AG10803 (cell line): ENCODE data around the gene ASB2.

Experiments
- DNase-seq: peaks from one replicate; pipeline ENCODE4 v3.0.0; 2010; ENCODE audit warnings: low read depth
- H3K4me3 ChIP-seq: 2 replicates; pipeline ENCODE4 v1.5.1; 2011; ENCODE audit warnings: mild to moderate bottlenecking, low read length, control low read depth
- CTCF ChIP-seq: conservative IDR thresholded peaks from 2 replicates; pipeline ENCODE4 v1.5.1; 2011; ENCODE audit warnings: mild to moderate bottlenecking, low read length, control low read depth, inconsistent platforms

ASB2 gene

GRCh38 chr14:93996130-93996695 is 19.8 kb upstream of the ASB2 start:
- no peak for TF ChIP-seq CTCF
- H3K4me3 ChIP-seq, result no peak overlapping the region
- DNase-seq, result no peak

GRCh38 chr14:93994919-93995682 is 18.7 kb upstream of the ASB2 start:
- peak; percentile 86 for DNase-seq
- no peak for TF ChIP-seq CTCF
- H3K4me3 ChIP-seq, result 0 out of 2 replicates have a peak overlapping the region, but pooled peaks have one; percentile 5

- TF ChIP-seq CTCF, result no peak
- no peak overlapping the region for H3K4me3 ChIP-seq
- no peak for DNase-seq
Observed at GRCh38 chr14:93993382-93993781, 17.0 kb upstream of the ASB2 start.

GRCh38 chr14:93991649-93992048 is 15.3 kb upstream of the ASB2 start:
- H3K4me3 ChIP-seq, result no peak overlapping the region
- TF ChIP-seq CTCF, result no peak
- DNase-seq, result no peak

GRCh38 chr14:93991212-93991611 is 14.8 kb upstream of the ASB2 start:
- no peak for DNase-seq
- no peak for TF ChIP-seq CTCF

GRCh38 chr14:93989939-93990338 is 13.6 kb upstream of the ASB2 start:
- H3K4me3 ChIP-seq, result no peak overlapping the region
- TF ChIP-seq CTCF, result no peak
- no peak for DNase-seq

More at GRCh38 chr14:93991212-93991611, 14.8 kb upstream of the ASB2 start:
- no peak overlapping the region for H3K4me3 ChIP-seq
